Kidney capillary endothelial cell (primary cell): Measurements from ENCODE around the gene N4BP2L1.
"Not testable (repeated sequence)": the region's sequence is repeated elsewhere in the genome, so short reads cannot be mapped to it uniquely, and the experiment has no call there.

Source experiments
- DNase-seq: peaks from one replicate; pipeline ENCODE4 v3.0.0-alpha.2; 2018; ENCODE audit warnings: low spot score

N4BP2L1 gene

GRCh38 chr13:32390048-32390447, 37.9 kb downstream of the N4BP2L1 start:
- no peak for DNase-seq

- DNase-seq: no peak
Measured at GRCh38 chr13:32385410-32385809, 42.5 kb downstream of the N4BP2L1 start.

DNA sequence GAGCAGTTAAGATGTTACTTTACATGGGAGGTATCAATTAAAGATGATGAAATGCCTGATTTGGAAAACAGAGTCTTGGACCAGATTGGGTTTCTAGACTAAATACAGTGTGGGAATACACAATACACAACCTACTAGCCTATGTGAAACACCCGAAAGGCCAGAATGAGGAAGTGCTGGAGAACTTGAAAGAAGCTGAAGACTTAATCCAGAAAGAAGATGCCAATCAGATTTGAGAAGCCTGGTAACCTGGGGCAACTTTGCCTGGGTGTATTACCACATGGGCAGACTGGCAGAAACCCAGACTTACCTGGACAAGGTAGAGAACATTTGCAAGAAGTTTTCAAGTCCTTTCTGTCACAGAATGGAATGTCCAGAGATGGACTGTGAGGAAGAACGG, 43.2 kb downstream of the N4BP2L1 start:
- no peak for DNase-seq

- DNase-seq: no peak
Measured at GRCh38 chr13:32383836-32384618, 43.9 kb downstream of the N4BP2L1 start.

- no peak for DNase-seq
Measured at GRCh38 chr13:32381539-32381938, 46.4 kb downstream of the N4BP2L1 start.

DNA sequence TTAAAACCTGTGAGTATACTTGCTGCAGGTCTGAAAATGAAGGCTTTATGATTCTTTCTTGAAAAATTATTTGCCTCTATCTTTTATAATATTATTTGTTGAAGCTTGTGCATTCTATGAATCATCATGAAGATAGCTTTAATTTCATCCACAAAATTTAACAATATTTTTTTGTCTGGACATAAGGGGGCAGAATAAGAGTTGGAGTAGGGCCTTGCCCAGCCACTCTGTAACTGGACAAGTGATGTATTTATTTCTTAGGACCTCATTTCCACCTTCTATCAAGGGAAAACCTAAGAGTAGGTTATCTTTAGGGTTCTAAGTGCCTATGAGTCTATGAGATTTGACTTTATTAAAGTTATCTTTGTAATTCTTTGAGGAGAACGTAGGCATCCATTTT, 49.9 kb downstream of the N4BP2L1 start:
- DNase-seq: no peak

- no peak for DNase-seq
Measured at GRCh38 chr13:32376642-32377415, 51.1 kb downstream of the N4BP2L1 start.

DNA sequence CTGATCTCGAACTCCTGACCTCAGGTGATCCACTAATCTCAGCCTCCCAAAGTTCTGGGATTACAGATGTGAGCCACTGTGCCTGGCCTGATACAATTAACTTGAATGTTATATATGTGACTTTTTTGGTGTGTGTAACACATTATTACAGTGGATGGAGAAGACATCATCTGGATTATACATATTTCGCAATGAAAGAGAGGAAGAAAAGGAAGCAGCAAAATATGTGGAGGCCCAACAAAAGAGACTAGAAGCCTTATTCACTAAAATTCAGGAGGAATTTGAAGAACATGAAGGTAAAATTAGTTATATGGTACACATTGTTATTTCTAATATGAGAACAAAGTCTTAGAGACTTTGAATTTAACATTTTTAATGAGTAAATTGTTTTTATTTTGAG, 57.1 kb downstream of the N4BP2L1 start:
- DNase-seq: no peak

DNA sequence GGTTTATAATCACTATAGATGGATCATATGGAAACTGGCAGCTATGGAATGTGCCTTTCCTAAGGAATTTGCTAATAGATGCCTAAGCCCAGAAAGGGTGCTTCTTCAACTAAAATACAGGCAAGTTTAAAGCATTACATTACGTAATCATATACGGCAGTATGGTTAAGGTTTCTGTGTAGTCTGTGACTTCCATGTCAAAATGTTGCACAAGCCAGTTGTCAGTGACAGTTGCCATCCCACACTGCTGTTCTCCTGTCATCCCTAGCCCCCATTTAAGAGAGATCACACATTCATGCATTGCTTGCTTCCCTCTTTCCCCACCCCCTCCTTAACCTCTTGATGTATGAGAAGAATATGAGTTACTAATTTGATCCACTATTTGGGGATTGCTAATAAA, 65.4 kb downstream of the N4BP2L1 start:
- no peak for DNase-seq

- not testable (repeated sequence) for DNase-seq
Measured at GRCh38 chr13:32355935-32356334, 72.0 kb downstream of the N4BP2L1 start.

- no peak for DNase-seq
Measured at GRCh38 chr13:32354040-32354439, 73.9 kb downstream of the N4BP2L1 start.

DNA sequence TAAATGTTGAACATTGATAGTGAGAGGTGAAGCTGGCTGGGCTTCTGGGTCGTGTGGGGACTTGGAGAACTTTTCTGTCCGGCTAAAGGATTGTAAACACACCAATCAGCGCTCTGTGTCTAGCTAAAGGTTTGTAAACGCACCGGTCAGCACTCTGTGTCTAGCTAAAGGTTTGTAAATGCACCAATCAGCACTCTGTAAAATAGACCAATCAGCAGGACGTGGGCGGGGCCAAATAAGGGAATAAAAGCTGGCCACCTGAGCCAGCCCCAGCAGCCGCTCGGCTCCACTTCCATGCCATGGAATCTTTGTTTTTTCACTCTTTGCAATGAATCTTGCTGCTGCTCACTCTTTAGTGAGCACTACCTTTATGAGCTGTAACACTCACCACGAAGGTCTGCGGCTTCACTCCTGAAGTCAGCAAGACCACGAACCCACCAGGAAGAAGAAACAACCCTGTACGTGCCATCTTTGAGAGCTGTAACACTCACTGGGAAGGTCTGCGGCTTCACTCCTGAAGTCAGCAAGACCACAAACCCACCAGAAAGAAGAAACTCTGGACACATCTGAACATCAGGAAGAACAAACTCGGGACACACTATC, 77.0 kb downstream of the N4BP2L1 start:
- DNase-seq: not testable (repeated sequence)
